Pancreas (tissue), 10 donors: Measurements from ENCODE around the gene VSX1. TPM values are rescaled to one million over a fixed set of nuclear protein-coding genes. Genes with fewer than 3 reads are reported as not detected.

Experiments used
- ATAC-seq, 4 donors: fragments of 200-7000 bp; cut with Tn5 transposase; one replicate each; pipeline versions ENCODE4 v1.8.0 to v1.9.1; 2020; ENCODE audit warnings: mild to moderate bottlenecking in 4 of 4, moderate library complexity in 4 of 4
- DNase-seq, 6 donors: peaks; one replicate each; pipeline ENCODE4 v3.0.0-alpha.2; 2020
- FAIRE-seq: peaks from 2 replicates; lab custom pipeline; 2012; peaks lifted over from hg19 to GRCh38; lab: Jason Lieb, UNC
- H3K27ac ChIP-seq, 4 donors: fragments of 200-600 bp; sonication (generic); 1 replicate in 3 of 4; 2 replicates in 1 of 4; pipeline versions ENCODE4 v1.5.0 to v1.8.0; 2020
- H3K27me3 ChIP-seq, 4 donors: fragments of 200-600 bp; one replicate each; pipeline ENCODE4 v1.8.0; 2021
- H3K36me3 ChIP-seq, 3 donors: fragments of 200-600 bp; sonication (generic) in 1 of 3; one replicate each; pipeline versions ENCODE4 v1.5.0 to v1.8.0; 2020 to 2021
- H3K4me1 ChIP-seq, 3 donors: fragments of 200-600 bp; one replicate each; pipeline ENCODE4 v1.8.0; 2021
- H3K4me3 ChIP-seq, 4 donors: fragments of 200-600 bp; sonication (generic) in 2 of 4; one replicate each; pipeline versions ENCODE4 v1.5.0 to v1.8.0; 2020 to 2021
- H3K9me3 ChIP-seq, 4 donors: fragments of 200-600 bp; one replicate each; pipeline ENCODE4 v1.8.0; 2021
- WGBS, 2 donors: extraction: QIAGEN DNeasy Blood & Tissue Kit; methylation state at CpG; one replicate each; pipeline ENCODE4 v1.1.7; 2013; 5-methylcytosine and 5-hydroxymethylcytosine counted together
- intact Hi-C, 3 donors: fragments of 100-400 bp; cut with DNase I; formaldehyde crosslinking; loops; one replicate each; pipeline versions ENCODE4 v1.11.1 to v1.14.2; 2022
- polyA plus RNA-seq, 2 donors: library from polyadenylated mRNA; stranded (reverse); fragments of 200-250 nt; gene quantifications; one replicate each; pipeline ENCODE4 v1.2.3, GENCODE V29; 2013
- total RNA-seq, 6 donors: library from RNA; stranded (reverse); fragmentation: NEBNext Ultra II Directional in 4 of 6; extraction: Animal tissue kit (Norgen Biotek cat#: 25700) in 4 of 6; gene quantifications; one replicate each; pipeline versions ENCODE4 v1.2.1 to v1.2.4, GENCODE V29; 2021 to 2023
- TF ChIP-seq, protein P1 (sequence below), 4 donors: fragments of 200-600 bp; sonication (generic) in 3 of 4; IDR thresholded peaks; one replicate each; pipeline versions ENCODE4 v1.5.0 to v1.8.0; 2021; ENCODE audit warnings: antibody characterized with exemption in 4 of 4
- donor health status: healthy with polysubstance abuse.
- donor health status: DM: no; HTN: no; CAD: no; lungs with moderate emphysema.
- donor health status: DM: no; HTN: no; CAD: no.
- donor health status: control.
- donor health status: control.
- donor health status: Bipolar disorder and iron deficiency.
- donor health status: DM: yes; HTN: yes; CAD: no.
- donor health status: DM: no; HTN: no; CAD: no.
- donor health status: DM: no; HTN: no; CAD: no.
- donor health status: DM: yes; HTN: yes; CAD: no.

VSX1 gene
- total and polyA plus RNA-seq, 8 donors, result 0.08 to 0.77 (median 0.23) TPM

DNA sequence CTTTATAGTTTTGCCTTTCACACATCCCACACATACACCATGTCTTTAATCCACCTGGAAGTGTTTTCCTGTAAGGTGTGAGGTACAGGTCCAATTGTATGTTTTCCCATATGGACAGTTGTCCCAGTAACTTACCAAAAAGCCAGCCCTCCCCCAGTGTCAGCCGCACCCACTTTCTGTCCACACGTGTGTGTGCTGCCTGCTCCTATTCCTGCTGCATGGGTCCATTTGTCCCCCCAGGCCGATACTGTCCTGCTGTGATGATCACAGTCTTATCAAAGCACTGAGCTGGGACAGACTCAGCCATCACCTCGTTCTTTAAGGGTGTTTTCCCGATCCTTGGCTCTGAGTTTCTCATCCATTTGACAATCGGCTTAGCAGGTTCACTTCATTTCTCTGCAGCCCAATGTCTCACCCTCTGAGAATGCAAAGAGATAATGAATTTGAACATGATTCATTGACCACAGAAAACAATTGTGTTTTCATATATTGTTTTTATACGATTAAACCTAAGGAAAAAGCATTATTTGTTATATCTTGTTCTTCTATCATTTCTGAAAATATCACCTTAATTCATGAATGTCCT lies 9.6 kb downstream of the VSX1 start:
- Histone ChIP-seq H3K9me3 (no peaks in the 10 kb centered on the region), H3K27me3 (peaks cover 0 to 2% (median 0%) of the 10 kb centered on the region in 4 donors), H3K4me1 (peaks cover 0 to 3% (median 0%) of the 10 kb centered on the region in 3 donors), H3K27ac (no peak overlapping the region), H3K4me3 (no peak overlapping the region), H3K36me3 (no peaks in the 10 kb centered on the region)
- ATAC-seq (no peak), FAIRE-seq (no peak), DNase-seq (no peak)
- WGBS, 2 donors, result 69 to 76% methylated on average over 7 of the region's 7 CpGs
- intact Hi-C loops, result no loop called here
- TF ChIP-seq, protein P1, sequence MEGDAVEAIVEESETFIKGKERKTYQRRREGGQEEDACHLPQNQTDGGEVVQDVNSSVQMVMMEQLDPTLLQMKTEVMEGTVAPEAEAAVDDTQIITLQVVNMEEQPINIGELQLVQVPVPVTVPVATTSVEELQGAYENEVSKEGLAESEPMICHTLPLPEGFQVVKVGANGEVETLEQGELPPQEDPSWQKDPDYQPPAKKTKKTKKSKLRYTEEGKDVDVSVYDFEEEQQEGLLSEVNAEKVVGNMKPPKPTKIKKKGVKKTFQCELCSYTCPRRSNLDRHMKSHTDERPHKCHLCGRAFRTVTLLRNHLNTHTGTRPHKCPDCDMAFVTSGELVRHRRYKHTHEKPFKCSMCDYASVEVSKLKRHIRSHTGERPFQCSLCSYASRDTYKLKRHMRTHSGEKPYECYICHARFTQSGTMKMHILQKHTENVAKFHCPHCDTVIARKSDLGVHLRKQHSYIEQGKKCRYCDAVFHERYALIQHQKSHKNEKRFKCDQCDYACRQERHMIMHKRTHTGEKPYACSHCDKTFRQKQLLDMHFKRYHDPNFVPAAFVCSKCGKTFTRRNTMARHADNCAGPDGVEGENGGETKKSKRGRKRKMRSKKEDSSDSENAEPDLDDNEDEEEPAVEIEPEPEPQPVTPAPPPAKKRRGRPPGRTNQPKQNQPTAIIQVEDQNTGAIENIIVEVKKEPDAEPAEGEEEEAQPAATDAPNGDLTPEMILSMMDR (IDR thresholded peaks at IDR 0.05), result no peak

DNA sequence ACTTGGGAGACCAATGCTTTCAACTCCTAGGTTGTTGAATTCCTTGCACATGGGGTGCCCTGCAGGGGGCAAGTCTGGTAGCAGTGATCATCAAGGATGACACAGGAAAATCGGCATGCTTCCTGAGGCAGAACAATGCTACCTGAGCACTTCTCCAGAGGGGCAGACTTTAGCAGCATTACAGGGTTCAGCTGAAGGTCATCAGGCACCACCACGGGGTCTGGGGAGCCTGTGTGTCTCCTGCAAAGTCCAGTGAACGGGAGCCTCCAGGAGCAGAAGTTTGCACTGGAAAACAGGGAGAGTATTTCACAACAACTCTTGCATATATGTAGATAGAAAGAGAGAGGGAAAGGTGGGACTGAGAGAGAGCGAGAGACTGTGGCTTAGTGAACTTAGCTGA lies 10.2 kb downstream of the VSX1 start:
- 43 to 49% methylated on average over 4 of the region's 4 CpGs for WGBS, 2 donors
- H3K4me1 ChIP-seq, result peaks cover 0 to 3% (median 0%) of the 10 kb centered on the region in 3 donors
- no peaks in the 10 kb centered on the region for H3K36me3 ChIP-seq
- intact Hi-C loops, result no loop called here
- no peak for FAIRE-seq
- no peak for DNase-seq
- ATAC-seq, result no peak
- H3K4me3 ChIP-seq, result no peak overlapping the region
- TF ChIP-seq, protein P1 (IDR thresholded peaks at IDR 0.05), result no peak
- no peaks in the 10 kb centered on the region for H3K9me3 ChIP-seq
- no peak overlapping the region for H3K27ac ChIP-seq
- H3K27me3 ChIP-seq, result no peaks in the 10 kb centered on the region

DNA sequence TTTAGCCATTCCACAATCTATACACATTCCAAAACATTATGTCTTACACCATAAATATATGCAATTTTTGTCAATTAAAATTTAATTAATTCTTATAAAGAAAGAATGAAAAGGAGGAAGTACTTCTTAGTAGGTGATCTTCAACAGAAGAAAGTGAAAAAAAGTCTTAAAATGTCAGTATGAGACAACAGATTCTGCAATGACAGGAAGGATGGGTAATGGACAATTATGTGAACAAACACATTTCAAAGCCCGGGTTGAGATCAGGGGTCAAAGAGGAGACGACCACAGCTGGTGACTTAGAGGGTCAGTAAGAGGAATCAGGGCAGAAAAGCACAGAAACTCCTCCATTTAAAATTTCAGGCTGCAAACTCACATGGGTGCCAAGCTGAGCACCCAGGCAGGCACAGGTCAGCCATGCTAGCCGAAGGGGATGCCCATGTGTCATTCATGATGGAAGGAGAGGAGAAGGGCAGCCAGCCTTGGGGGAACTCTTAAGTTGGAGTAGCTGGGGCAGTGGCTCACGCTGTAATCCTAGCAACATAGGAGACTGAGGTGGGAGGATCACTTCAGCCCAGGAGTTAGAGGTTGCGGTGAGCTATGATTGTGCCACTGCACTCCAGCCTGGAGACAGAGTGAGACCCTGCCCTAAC lies 11.0 kb downstream of the VSX1 start:
- ATAC-seq, result no peak
- WGBS, 2 donors, result 56 to 61% methylated on average over 5 of the region's 5 CpGs

DNA sequence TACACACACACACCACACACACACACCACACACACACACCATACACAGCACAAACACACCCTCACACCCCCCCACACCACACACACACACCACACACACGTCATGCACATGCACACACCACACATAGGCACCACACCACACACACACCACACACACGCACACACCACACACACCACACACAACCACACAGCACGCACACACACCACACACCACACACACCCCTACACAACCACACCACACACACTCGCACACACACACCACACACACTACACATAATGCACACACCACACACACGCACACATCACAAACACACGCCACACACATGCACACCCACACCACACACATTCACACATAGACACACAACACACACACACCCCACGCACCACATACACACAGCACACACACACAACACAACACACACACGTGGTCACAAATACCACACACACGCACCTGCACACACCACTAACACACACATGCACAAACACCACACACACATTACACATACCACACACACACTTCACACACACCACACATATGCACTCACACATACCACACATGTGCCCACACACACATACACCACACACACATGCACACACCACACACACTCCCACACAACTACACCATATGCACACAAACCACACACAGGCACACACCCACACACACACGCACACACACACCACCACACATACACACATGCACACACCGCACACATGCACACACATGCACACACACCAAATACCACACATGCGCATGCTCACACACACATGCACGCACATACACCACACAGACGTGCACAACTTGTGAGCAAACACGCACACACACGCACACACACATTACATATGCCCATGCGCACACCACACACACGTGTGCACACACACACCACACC lies 14.6 kb downstream of the VSX1 start:
- TF ChIP-seq, protein P1 (IDR thresholded peaks at IDR 0.05), result no peak
- no peaks in the 10 kb centered on the region for H3K27me3 ChIP-seq
- FAIRE-seq, result no peak
- intact Hi-C loops, result loop anchor here (2.0 to 10.0 kb wide), 3 partner anchors 73 to 110 kb away; partner anchors contain the start of gene APMAP (in 1 of the 3)
- H3K9me3 ChIP-seq, result no peaks in the 10 kb centered on the region
- H3K27ac ChIP-seq, result no peak overlapping the region
- no peak for ATAC-seq
- DNase-seq, result peak in 1 of 6 donors; percentile 22
- 85 to 91% methylated on average over 18 of the region's 18 CpGs for WGBS, 2 donors
- H3K4me1 ChIP-seq, result peaks cover 0 to 10% (median 0%) of the 10 kb centered on the region in 3 donors
- no peak overlapping the region for H3K4me3 ChIP-seq
- H3K36me3 ChIP-seq, result no peaks in the 10 kb centered on the region

More for the DNA sequence above, 11.0 kb downstream of the VSX1 start:
- intact Hi-C loops, result no loop called here
- Histone ChIP-seq H3K36me3 (no peaks in the 10 kb centered on the region), H3K27me3 (no peaks in the 10 kb centered on the region), H3K9me3 (no peaks in the 10 kb centered on the region), H3K27ac (no peak overlapping the region), H3K4me3 (no peak overlapping the region), H3K4me1 (peaks cover 0 to 5% (median 0%) of the 10 kb centered on the region in 3 donors)
- TF ChIP-seq, protein P1 (IDR thresholded peaks at IDR 0.05), result no peak
- FAIRE-seq (no peak), DNase-seq (no peak)
